Immature natural killer cell (primary cell): ENCODE data around the gene CUL4A. TPM values are rescaled to one million over a fixed set of nuclear protein-coding genes. Genes with fewer than 3 reads are reported as not detected.
A peak's percentile ranks its signal among the peaks of the same experiment; 100 is the strongest.
"Not testable (repeated sequence)": the region's sequence is repeated elsewhere in the genome, so short reads cannot be mapped to it uniquely, and the experiment has no call there.

Source experiments
- DNase-seq, 3 donors: peaks; one replicate each; pipeline ENCODE4 v3.0.0; 2022; ENCODE audit warnings: mixed read lengths in 1 of 3
- H3K27ac Mint-ChIP-seq, 6 donors: one replicate each; pipeline ENCODE4 v1.8.0; 2020; ENCODE audit warnings: mixed read lengths in 6 of 6, mild to moderate bottlenecking in 5 of 6, inconsistent platforms in 4 of 6, moderate library complexity in 3 of 6
- H3K27me3 Mint-ChIP-seq, 3 donors: one replicate each; pipeline ENCODE4 v1.8.0; 2020 to 2021; ENCODE audit warnings: low read depth in 3 of 3, mild to moderate bottlenecking in 3 of 3, mixed read lengths in 3 of 3, moderate library complexity in 3 of 3, inconsistent platforms in 1 of 3
- H3K36me3 Mint-ChIP-seq, 3 donors: one replicate each; pipeline ENCODE4 v1.8.0; 2020; ENCODE audit warnings: mixed read lengths in 3 of 3, inconsistent platforms in 2 of 3, mild to moderate bottlenecking in 2 of 3
- H3K4me1 Mint-ChIP-seq, 2 donors: one replicate each; pipeline ENCODE4 v1.8.0; 2020; ENCODE audit warnings: inconsistent platforms in 2 of 2, mild to moderate bottlenecking in 2 of 2, mixed read lengths in 2 of 2, moderate library complexity in 1 of 2
- H3K4me3 Mint-ChIP-seq, 5 donors: one replicate each; pipeline ENCODE4 v1.8.0; 2020; ENCODE audit warnings: mild to moderate bottlenecking in 5 of 5, mixed read lengths in 5 of 5, inconsistent platforms in 3 of 5, moderate library complexity in 3 of 5
- H3K9me3 Mint-ChIP-seq, 6 donors: one replicate each; pipeline ENCODE4 v1.8.0; 2020; ENCODE audit warnings: mild to moderate bottlenecking in 6 of 6, mixed read lengths in 6 of 6, inconsistent platforms in 4 of 6, moderate library complexity in 3 of 6
- polyA plus RNA-seq, 3 donors: library from polyadenylated mRNA; unstranded; fragments of 300-500 nt; fragmentation: Illumina TruSeq; gene quantifications; one replicate each; pipeline ENCODE4 v1.2.3, GENCODE V29; 2021

The CUL4A gene
- polyA plus RNA-seq, 3 donors from 2014 or later: 27.8 to 56.4 (median 53.3) TPM

GRCh38 chr13:113297370-113298042, 88.1 kb downstream of the CUL4A start:
- Mint-ChIP-seq H3K36me3 (no peaks in the 10 kb centered on the region), H3K9me3 (peaks cover 0 to 5% (median 0%) of the 10 kb centered on the region in 6 donors), H3K4me1 (peaks cover 30 to 47% of the 10 kb centered on the region in 2 donors), H3K27ac (peak overlapping the region; percentile 93 to 99 (median 98)), H3K27me3 (peaks cover 23 to 51% (median 30%) of the 10 kb centered on the region in 3 donors), H3K4me3 (peak overlapping the region; percentile 88 to 96 (median 92))
- peak; percentile 76 to 79 (median 77) for DNase-seq

- peak overlapping the region; percentile 93 to 99 (median 98) for H3K27ac Mint-ChIP-seq
- peaks cover 23 to 47% (median 28%) of the 10 kb centered on the region in 3 donors for H3K27me3 Mint-ChIP-seq
- peaks cover 35 to 54% of the 10 kb centered on the region in 2 donors for H3K4me1 Mint-ChIP-seq
- peaks cover 0 to 5% (median 0%) of the 10 kb centered on the region in 6 donors for H3K9me3 Mint-ChIP-seq
- peak overlapping the region; percentile 88 to 96 (median 92) for H3K4me3 Mint-ChIP-seq
- no peak for DNase-seq
- no peaks in the 10 kb centered on the region for H3K36me3 Mint-ChIP-seq
These were observed 88.9 kb downstream of the CUL4A start for GRCh38 chr13:113298043-113298945.

DNA sequence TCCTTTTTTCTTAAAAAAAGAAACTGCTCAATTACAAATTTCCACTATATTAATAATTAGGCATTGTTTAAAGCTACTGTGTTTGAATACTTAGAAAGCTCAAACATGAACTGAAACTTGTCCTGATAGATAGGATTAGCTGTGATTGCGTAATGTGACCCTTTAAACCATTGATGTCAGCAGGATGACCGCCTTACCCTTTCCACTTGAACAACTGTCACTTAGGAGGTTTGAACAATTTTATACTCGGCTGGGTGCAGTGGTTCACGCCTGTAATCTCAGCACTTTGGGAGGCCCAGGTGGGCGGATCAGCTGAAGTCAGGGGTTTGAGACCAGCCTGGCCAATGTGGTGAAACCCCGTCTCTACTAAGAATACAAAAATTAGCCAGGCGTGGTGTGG, 90.5 kb downstream of the CUL4A start:
- peaks cover 45 to 70% of the 10 kb centered on the region in 2 donors for H3K4me1 Mint-ChIP-seq

DNA sequence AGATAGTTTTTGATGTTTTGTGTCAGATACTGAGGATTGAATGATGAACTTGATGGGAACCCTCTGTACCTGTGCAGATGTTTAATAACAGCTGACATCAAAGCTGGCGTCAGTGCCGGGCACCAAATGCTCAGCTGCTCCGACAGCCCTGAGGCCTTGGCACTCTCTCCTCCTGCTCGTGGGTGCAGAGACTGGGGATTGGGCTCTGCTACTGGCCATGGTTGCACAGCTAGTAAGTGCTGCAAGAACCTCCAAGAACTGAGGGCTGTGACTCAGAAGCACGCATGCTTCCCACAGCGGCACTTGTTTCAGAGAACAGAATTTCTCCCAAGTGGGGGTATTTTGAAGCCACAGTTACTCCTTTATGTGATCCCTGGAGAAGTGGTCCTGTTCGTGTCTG, 93.6 kb downstream of the CUL4A start:
- H3K9me3 Mint-ChIP-seq: no peaks in the 10 kb centered on the region
- no peak overlapping the region for H3K4me3 Mint-ChIP-seq
- peaks cover under 1 to 6% (median 3%) of the 10 kb centered on the region in 3 donors for H3K27me3 Mint-ChIP-seq
- peaks cover 46 to 70% of the 10 kb centered on the region in 2 donors for H3K4me1 Mint-ChIP-seq
- no peaks in the 10 kb centered on the region for H3K36me3 Mint-ChIP-seq
- no peak for DNase-seq
- peak overlapping the region in 1 of 6 donors; percentile 50 for H3K27ac Mint-ChIP-seq

More for the DNA sequence above, 90.5 kb downstream of the CUL4A start:
- Mint-ChIP-seq H3K4me3 (no peak overlapping the region), H3K36me3 (no peaks in the 10 kb centered on the region), H3K27me3 (peaks cover 22 to 37% (median 24%) of the 10 kb centered on the region in 3 donors), H3K27ac (no peak overlapping the region), H3K9me3 (peaks cover 0 to 5% (median 0%) of the 10 kb centered on the region in 6 donors)
- DNase-seq: no peak

DNA sequence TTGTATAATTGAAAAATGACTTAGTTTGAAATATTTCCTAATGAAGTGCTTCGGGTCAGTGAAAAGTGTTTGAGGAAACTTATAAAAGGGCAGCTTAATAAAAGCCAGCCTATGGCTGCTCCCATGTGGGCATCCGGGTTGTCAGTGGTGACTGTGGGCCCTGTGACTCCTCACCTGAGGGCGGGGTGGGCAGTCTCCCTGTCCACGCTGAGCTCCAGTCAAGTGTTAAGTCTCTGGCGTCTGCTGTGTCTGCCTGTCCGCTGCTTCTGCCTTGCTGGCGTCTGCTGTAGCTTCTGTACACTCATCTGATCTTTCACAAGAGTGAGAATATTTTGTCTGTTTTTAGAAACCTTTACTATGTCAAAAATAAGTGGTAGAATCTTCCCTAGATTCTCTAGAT, 94.7 kb downstream of the CUL4A start:
- H3K4me3 Mint-ChIP-seq: no peak overlapping the region
- peaks cover 0 to 3% (median 3%) of the 10 kb centered on the region in 3 donors for H3K27me3 Mint-ChIP-seq
- H3K27ac Mint-ChIP-seq: peak overlapping the region in 3 of 6 donors; percentile 8 to 45 (median 23)
- DNase-seq: no peak
- peaks cover 37 to 61% of the 10 kb centered on the region in 2 donors for H3K4me1 Mint-ChIP-seq
- no peaks in the 10 kb centered on the region for H3K36me3 Mint-ChIP-seq
- no peaks in the 10 kb centered on the region for H3K9me3 Mint-ChIP-seq

- Mint-ChIP-seq H3K9me3 (no peaks in the 10 kb centered on the region), H3K4me1 (peaks cover 35 to 56% of the 10 kb centered on the region in 2 donors), H3K4me3 (no peak overlapping the region), H3K27ac (peak overlapping the region in 2 of 6 donors; percentile 27 to 29), H3K36me3 (peaks cover 0 to 4% (median 0%) of the 10 kb centered on the region in 3 donors), H3K27me3 (peaks cover 0 to 3% (median 3%) of the 10 kb centered on the region in 3 donors)
- no peak for DNase-seq
These were observed 95.8 kb downstream of the CUL4A start for GRCh38 chr13:113305208-113305607.

DNA sequence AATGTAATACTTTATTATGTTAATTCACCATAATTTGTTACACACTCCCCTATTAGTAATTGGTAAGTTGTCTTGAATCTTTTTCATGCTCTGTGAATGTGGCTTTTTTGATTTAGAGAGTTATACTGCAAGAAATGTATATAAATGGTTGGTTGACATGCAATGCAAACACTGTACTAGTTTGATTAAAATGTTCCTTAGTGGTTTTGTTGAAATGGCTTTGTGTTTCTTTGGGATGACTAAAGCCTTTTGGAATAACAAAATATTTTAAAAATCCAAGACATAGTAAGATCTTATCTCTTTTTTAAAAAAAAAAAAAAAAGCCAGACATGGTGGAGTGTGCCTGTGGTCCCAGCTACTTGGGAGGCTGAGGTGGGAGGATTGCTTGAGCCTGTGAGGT, 98.1 kb downstream of the CUL4A start:
- no peak for DNase-seq
- H3K9me3 Mint-ChIP-seq: no peaks in the 10 kb centered on the region
- no peaks in the 10 kb centered on the region for H3K27me3 Mint-ChIP-seq
- peaks cover 0 to 17% (median 9%) of the 10 kb centered on the region in 3 donors for H3K36me3 Mint-ChIP-seq
- no peak overlapping the region for H3K27ac Mint-ChIP-seq
- no peak overlapping the region for H3K4me3 Mint-ChIP-seq
- H3K4me1 Mint-ChIP-seq: peaks cover 29 to 46% of the 10 kb centered on the region in 2 donors

DNA sequence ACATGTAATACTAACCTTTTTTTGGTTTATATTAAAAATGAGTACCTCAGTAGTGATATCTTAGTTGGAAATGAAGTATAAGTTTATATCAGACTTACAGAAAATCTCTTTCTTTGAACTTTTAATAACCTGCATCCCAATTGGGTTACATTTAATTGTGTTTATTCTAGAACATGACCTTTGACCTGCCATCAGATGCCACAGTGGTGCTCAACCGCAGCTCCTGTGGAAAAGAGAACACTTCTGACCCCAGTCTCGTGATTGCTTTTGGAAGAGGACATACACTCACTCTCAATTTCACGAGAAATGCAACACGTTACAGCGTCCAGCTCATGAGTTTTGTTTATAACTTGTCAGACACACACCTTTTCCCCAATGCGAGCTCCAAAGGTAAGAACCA, 100.1 kb downstream of the CUL4A start:
- H3K9me3 Mint-ChIP-seq: no peaks in the 10 kb centered on the region
- no peak overlapping the region for H3K4me3 Mint-ChIP-seq
- no peak overlapping the region for H3K27ac Mint-ChIP-seq
- H3K36me3 Mint-ChIP-seq: peaks cover 0 to 21% (median 9%) of the 10 kb centered on the region in 3 donors
- H3K27me3 Mint-ChIP-seq: no peaks in the 10 kb centered on the region
- no peak for DNase-seq
- H3K4me1 Mint-ChIP-seq: peaks cover 24 to 28% of the 10 kb centered on the region in 2 donors

- Mint-ChIP-seq H3K4me1 (peaks cover 11 to 16% of the 10 kb centered on the region in 2 donors), H3K36me3 (peaks cover 5 to 21% (median 9%) of the 10 kb centered on the region in 3 donors)
- DNase-seq, H3K27ac Mint-ChIP-seq, H3K9me3 Mint-ChIP-seq, H3K4me3 Mint-ChIP-seq, H3K27me3 Mint-ChIP-seq: not testable (repeated sequence)
These were observed 104.7 kb downstream of the CUL4A start for GRCh38 chr13:113314112-113314511.

DNA sequence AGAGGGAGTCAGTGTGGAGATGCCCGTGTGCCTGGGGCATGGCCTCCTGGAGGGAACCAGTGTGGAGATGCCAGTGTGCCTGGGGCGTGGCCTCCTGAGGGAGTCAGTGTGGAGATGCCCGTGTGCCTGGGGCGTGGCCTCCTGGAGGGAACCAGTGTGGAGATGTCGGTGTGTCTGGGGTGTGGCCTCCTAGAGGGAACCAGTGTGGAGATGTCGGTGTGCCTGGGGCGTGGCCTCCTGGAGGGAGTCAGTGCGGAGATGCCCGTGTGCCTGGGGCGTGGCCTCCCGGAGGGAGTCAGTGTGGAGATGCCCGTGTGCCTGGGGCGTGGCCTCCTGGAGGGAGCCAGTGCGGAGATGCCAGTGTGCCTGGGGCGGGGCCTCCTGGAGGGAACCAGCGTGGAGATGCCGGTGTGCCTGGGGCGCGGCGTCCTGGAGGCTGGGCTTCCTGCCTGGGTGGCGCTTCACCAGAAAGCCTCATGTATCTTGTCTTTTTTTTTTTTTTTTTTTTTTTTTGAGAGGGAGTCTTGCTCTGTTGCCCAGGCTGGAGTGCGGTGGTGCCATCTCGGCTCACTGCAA, 105.6 kb downstream of the CUL4A start:
- peaks cover 5 to 18% (median 12%) of the 10 kb centered on the region in 3 donors for H3K36me3 Mint-ChIP-seq
- peaks cover 11 to 16% of the 10 kb centered on the region in 2 donors for H3K4me1 Mint-ChIP-seq
- H3K27me3 Mint-ChIP-seq, H3K4me3 Mint-ChIP-seq, H3K9me3 Mint-ChIP-seq, DNase-seq, H3K27ac Mint-ChIP-seq: not testable (repeated sequence)

- Mint-ChIP-seq H3K36me3 (peaks cover 6 to 16% (median 13%) of the 10 kb centered on the region in 3 donors), H3K27me3 (peaks cover 1 to 3% (median 2%) of the 10 kb centered on the region in 3 donors), H3K9me3 (no peaks in the 10 kb centered on the region)
These were observed 106.6 kb downstream of the CUL4A start for GRCh38 chr13:113315992-113316391.

More at GRCh38 chr13:113315992-113316391, 106.6 kb downstream of the CUL4A start:
- peaks cover 11 to 16% of the 10 kb centered on the region in 2 donors for H3K4me1 Mint-ChIP-seq
- no peak overlapping the region for H3K27ac Mint-ChIP-seq
- H3K4me3 Mint-ChIP-seq: no peak overlapping the region
- DNase-seq: no peak
